CD4-positive, alpha-beta T cell treated with Interleukin-17A for 4 hours (primary cell): ENCODE results near the gene NUDT16L1.

Experiments
- DNase-seq: peaks from one replicate; pipeline ENCODE4 v3.0.0-alpha.2; 2020; ENCODE audit warnings: mixed read lengths

Gene NUDT16L1

GRCh38 chr16:4683255-4684057 lies 9.9 kb upstream of the NUDT16L1 start:
- no peak for DNase-seq

GRCh38 chr16:4684058-4684715 lies 9.2 kb upstream of the NUDT16L1 start:
- peak; percentile 1 for DNase-seq

DNA sequence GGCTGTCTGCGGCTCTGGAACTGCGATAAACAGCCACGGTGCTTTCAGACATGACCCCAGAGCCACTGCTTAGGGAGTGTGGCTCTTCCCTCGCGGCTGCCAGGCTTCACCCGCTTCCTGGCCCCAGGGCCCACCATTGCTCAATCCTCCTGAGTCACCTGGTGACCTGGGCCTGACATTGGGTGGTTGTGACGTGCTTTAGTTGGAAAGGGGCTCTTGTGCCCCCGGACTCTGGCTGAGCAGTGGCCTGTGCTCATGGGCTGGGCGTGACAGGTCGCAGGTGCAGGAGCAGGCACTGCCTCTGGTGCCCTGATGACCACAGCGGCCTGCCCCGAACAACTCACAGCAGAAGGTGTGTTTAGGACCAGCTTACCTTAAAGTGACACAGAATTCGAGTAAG lies 8.6 kb upstream of the NUDT16L1 start:
- DNase-seq, result peak; percentile 0

GRCh38 chr16:4685292-4685691 lies 8.1 kb upstream of the NUDT16L1 start:
- DNase-seq, result peak; percentile 1

DNA sequence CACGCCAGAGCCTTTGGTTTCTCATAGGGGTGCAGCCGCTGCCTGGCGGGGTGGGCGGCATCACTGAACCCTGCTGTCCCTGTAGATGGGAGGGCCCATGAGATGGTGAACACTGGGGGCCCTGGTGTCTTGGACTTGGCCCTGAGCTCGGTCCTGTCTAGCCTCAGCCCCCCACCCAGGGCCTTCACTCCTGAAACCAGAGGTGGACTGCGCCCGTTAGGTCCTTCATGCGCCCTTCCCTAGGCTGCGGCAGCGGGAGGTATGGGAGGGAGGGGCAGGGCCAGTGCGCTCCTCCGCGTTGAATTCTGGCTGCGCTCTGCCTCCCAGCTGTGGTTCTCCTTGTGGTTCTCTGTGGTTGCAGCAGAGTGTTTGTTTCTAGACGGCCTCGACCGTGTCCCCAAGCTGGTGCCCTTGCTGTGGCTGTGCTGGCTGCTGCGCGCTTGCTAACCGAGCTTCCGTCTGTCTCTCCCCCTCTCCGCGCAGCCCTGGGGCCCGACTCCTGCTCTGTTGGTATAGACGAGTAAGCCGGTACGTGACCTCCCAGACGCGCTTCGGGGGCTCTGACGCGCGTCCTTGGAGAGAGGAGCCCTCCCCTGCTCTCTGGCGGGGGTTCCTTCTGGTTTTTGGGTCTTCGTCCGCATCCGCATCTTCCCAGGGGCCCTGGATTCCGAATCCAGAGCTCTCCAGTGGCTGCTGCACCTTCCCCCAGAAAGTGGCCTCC lies 7.4 kb upstream of the NUDT16L1 start:
- peak; percentile 1 for DNase-seq

DNA sequence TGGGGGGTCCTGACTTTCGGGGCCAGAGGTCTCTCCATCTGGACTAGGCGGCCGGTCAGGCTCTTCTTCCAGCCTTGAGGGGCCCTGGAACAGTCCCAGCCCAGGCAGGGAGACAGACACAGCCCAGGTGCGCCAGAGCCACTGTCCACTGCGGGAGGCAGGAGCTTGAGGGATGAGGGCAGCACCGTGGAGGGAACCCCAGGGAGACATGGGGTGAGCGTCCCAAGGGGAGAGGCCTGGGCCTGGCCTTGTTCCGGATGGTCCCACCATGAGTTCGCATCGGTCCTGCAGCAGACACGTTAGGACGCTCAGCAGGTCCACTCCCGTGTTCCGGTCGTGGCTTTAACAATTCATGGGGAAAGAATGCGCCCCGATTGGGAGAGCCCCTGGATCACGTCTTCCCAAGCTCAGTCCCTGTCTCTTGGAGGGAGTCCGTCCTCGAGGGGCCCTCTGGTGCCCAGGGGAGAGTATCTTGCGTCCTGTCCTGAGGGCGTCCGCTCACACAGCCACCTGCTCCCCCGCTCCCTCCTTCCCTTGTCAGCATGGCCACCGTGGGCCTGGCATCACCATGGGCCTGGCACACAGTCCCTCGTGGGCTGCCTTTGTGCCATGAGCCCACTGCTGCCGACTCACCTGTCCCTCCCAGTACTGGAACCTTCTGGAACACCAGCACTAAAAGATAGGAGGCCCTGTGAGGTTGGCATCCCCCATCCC lies 6.7 kb upstream of the NUDT16L1 start:
- peak; percentile 1 for DNase-seq

DNA sequence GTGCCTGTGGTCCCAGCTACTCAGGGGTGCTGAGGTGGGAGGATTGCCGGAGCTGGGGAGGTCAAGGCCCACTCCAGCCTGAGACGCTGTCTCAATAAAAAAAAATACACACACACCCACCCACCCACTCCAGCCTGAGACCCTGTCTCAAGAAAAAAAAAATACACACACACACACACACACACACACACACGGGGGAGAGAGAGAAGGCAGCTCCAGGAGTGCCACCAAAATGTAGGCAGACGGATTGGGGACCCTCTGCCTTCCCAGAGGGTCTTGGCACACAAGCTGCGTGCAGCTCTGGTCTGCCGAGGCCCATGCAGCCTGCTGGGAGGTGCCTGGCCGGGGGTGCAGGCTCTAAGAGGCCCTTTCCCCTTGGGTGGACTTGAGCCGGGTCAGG lies 5.9 kb upstream of the NUDT16L1 start:
- DNase-seq, result no peak

DNA sequence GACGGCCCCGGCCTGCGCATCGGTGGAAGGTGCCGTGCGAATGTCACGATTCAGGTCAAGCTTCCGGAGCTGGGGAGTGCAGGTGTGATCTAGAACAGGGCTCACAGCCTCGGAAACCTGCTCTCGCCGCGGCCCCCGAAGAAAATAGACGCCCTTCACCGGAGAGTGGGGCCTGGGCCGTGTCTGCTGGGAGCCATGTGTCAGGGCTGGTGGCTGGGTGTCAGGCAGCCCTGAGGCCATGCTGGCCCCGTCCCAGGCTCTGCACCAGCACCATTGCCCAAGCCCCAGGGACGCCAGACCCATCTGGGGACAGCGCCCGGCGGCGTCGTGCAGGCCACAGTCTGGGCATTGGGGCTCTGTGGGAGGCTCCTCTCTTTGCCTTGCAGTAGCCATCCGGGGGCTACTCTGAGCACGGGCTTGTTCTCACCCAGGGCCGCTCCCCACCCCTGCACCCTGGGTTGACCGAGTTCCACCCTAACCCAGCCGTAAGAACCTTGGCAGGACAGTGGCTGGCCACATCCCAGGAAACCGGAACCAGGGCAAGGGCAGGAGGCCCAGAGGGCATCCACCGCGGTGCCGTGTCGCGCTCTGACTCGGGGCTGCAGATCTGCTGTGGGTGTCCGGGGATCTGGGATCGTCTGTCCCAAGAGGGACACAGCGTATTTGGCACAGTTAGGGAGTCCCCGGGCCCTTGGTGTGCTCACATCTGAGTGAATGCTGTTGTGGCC lies 5.3 kb upstream of the NUDT16L1 start:
- DNase-seq, result peak; percentile 1

GRCh38 chr16:4688674-4689045 lies 4.7 kb upstream of the NUDT16L1 start:
- no peak for DNase-seq

- DNase-seq, result no peak
Measured at GRCh38 chr16:4689091-4689671, 4.2 kb upstream of the NUDT16L1 start.

- DNase-seq, result no peak
Measured at GRCh38 chr16:4689864-4690704, 3.3 kb upstream of the NUDT16L1 start.

- DNase-seq, result no peak
Measured at GRCh38 chr16:4690946-4691665, 2.3 kb upstream of the NUDT16L1 start.

GRCh38 chr16:4691666-4692412 lies 1.5 kb upstream of the NUDT16L1 start:
- DNase-seq, result no peak

- DNase-seq, result no peak
Measured at GRCh38 chr16:4692460-4693295, 684 bp upstream of the NUDT16L1 start.

- peak; percentile 72 for DNase-seq
Measured at GRCh38 chr16:4693956-4694641, 737 bp downstream of the NUDT16L1 start.

GRCh38 chr16:4694642-4695451 lies 1.5 kb downstream of the NUDT16L1 start:
- no peak for DNase-seq
